Breast epithelium (tissue), 4 donors: ENCODE data around the gene PHTF2. TPM values are rescaled to one million over a fixed set of nuclear protein-coding genes. Genes with fewer than 3 reads are reported as not detected.

ENCODE experiments used
- DNase-seq, 2 donors: peaks; one replicate each; pipeline ENCODE4 v3.0.0-alpha.2; 2019; ENCODE audit warnings: low spot score in 2 of 2
- H3K27ac ChIP-seq, 2 donors: fragments of 200-600 bp; sonication (generic) in 1 of 2; one replicate each; pipeline ENCODE4 v1.5.1; 2016 to 2019; ENCODE audit warnings: mild to moderate bottlenecking in 1 of 2
- H3K27me3 ChIP-seq, 2 donors: fragments of 200-600 bp; sonication (generic) in 1 of 2; one replicate each; pipeline versions ENCODE4 v1.5.1 to v1.6.0; 2017 to 2019; ENCODE audit warnings: control low read depth in 1 of 2, mild to moderate bottlenecking in 1 of 2
- H3K36me3 ChIP-seq: fragments of 200-600 bp; one replicate; pipeline ENCODE4 v1.5.1; 2019
- H3K4me1 ChIP-seq, 2 donors: fragments of 200-600 bp; sonication (generic); one replicate each; pipeline ENCODE4 v1.5.1; 2016 to 2019; ENCODE audit warnings: control low read depth in 1 of 2
- H3K4me3 ChIP-seq, 3 donors: fragments of 200-600 bp; sonication (generic); 1 replicate in 2 of 3; 2 replicates in 1 of 3; pipeline ENCODE4 v1.5.1; 2016 to 2019; ENCODE audit warnings: mild to moderate bottlenecking in 3 of 3, moderate library complexity in 2 of 3
- H3K9me3 ChIP-seq, 2 donors: fragments of 200-600 bp; sonication (generic) in 1 of 2; one replicate each; pipeline ENCODE4 v1.5.1; 2016 to 2019; ENCODE audit warnings: control low read depth in 1 of 2
- CTCF ChIP-seq, 3 donors: fragments of 450-650 bp; IDR thresholded peaks; one replicate each; pipeline ENCODE4 v1.5.1; 2016 to 2017; ENCODE audit warnings: antibody characterized with exemption in 3 of 3, mild to moderate bottlenecking in 3 of 3, moderate library complexity in 3 of 3
- POLR2A ChIP-seq: fragments of 450-650 bp; IDR thresholded peaks from one replicate; pipeline ENCODE4 v1.6.1; 2016; ENCODE audit warnings: antibody characterized with exemption, mild to moderate bottlenecking, moderate library complexity
- POLR2AphosphoS5 ChIP-seq, 3 donors: sonication (generic); formaldehyde crosslinking; IDR thresholded peaks; one replicate each; pipeline ENCODE4 v1.6.1; 2017; ENCODE audit warnings: antibody characterized with exemption in 3 of 3
- intact Hi-C: fragments of 100-400 bp; cut with DNase I; formaldehyde crosslinking; loops from one replicate; pipeline ENCODE4 v1.15.1; 2023; ENCODE audit warnings: low total_unique reads
- total RNA-seq, 3 donors: library from RNA; depleted of rRNA; stranded (reverse); fragments of >200 nt; gene quantifications; one replicate each; pipeline ENCODE4 v1.1.0, GENCODE V29; 2016

PHTF2 gene
- total RNA-seq, 3 donors from 2014 or later = 17.0 to 23.5 (median 19.2) TPM

- H3K36me3 ChIP-seq = no peaks in the 10 kb centered on the region
- TF ChIP-seq CTCF (IDR thresholded peaks at IDR 0.05) (no peak), POLR2AphosphoS5 (IDR thresholded peaks at IDR 0.05) (no peak), POLR2A (no peak)
- H3K27me3 ChIP-seq = no peaks in the 10 kb centered on the region
- no peaks in the 10 kb centered on the region for H3K4me1 ChIP-seq
- no peak overlapping the region for H3K4me3 ChIP-seq
- no peaks in the 10 kb centered on the region for H3K9me3 ChIP-seq
- H3K27ac ChIP-seq = no peak overlapping the region
- intact Hi-C loops = no loop called here
- no peak for DNase-seq
Measured at GRCh38 chr7:77931841-77932240, 133.3 kb downstream of the PHTF2 start.

DNA sequence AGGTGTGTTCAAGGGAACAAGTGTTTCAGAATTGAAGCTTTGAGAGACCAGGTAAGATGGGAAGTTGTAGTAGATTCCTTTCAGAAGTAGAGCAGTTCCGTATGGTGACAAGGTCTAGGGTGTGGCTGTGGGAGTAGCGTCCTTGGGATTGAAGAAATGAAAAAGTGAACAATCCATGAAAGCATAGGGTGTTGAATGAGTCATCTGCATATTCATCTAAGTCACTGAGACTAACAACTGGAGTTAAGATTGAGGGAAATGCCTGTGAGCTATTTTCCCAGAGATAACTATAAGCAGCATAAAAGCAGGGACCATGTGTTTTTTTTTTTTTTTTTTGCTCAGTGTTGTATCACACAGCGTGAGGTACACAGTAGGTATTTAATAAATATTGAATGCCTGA is 134.8 kb downstream of the PHTF2 start:
- TF ChIP-seq CTCF (IDR thresholded peaks at IDR 0.05) = no peak
- no peak for TF ChIP-seq POLR2AphosphoS5 (IDR thresholded peaks at IDR 0.05)
- no peak for TF ChIP-seq POLR2A
- Histone ChIP-seq H3K27ac (no peak overlapping the region), H3K4me3 (no peak overlapping the region), H3K4me1 (no peaks in the 10 kb centered on the region), H3K27me3 (no peaks in the 10 kb centered on the region), H3K36me3 (no peaks in the 10 kb centered on the region), H3K9me3 (no peaks in the 10 kb centered on the region)
- no peak for DNase-seq
- intact Hi-C loops = no loop called here

GRCh38 chr7:77935652-77936348 is 137.2 kb downstream of the PHTF2 start:
- TF ChIP-seq CTCF (IDR thresholded peaks at IDR 0.05) (no peak), POLR2AphosphoS5 (IDR thresholded peaks at IDR 0.05) (no peak), POLR2A (no peak)
- intact Hi-C loops = loop anchor here (2.0 kb wide), 1 partner anchor 23 kb away; no protein-coding TSS in a partner anchor

DNA sequence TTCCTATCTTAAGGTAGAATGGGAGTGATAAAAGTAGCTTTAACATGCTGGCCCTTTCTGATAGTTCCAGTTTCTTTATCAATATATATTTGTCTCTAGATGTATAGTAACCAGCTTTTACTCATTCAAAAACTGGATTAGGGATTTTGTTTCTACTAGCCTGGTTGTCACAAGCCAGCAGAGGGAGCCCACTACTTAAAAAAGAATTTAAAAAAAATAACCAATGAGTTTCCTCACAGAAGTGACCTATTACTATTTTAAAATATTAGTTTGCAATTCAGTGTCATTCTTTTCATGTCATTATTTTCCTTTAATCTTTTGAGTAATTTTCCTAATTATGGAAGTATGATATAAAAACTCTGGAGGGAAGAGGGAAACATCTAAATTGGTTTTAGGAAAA is 142.1 kb downstream of the PHTF2 start:
- no peak for DNase-seq
- intact Hi-C loops = loop anchor here (2.0 kb wide), 1 partner anchor 14 kb away; no protein-coding TSS in a partner anchor
- Histone ChIP-seq H3K9me3 (no peaks in the 10 kb centered on the region), H3K36me3 (no peaks in the 10 kb centered on the region), H3K4me1 (no peaks in the 10 kb centered on the region), H3K27me3 (no peaks in the 10 kb centered on the region), H3K4me3 (no peak overlapping the region), H3K27ac (no peak overlapping the region)
- TF ChIP-seq POLR2A (no peak), CTCF (IDR thresholded peaks at IDR 0.05) (peak in 2 of 3 donors; percentile 23 to 49)

More at GRCh38 chr7:77935652-77936348, 137.2 kb downstream of the PHTF2 start:
- Histone ChIP-seq H3K36me3 (no peaks in the 10 kb centered on the region), H3K4me1 (no peaks in the 10 kb centered on the region), H3K27me3 (no peaks in the 10 kb centered on the region), H3K27ac (no peak overlapping the region), H3K4me3 (no peak overlapping the region), H3K9me3 (no peaks in the 10 kb centered on the region)
- DNase-seq = no peak

DNA sequence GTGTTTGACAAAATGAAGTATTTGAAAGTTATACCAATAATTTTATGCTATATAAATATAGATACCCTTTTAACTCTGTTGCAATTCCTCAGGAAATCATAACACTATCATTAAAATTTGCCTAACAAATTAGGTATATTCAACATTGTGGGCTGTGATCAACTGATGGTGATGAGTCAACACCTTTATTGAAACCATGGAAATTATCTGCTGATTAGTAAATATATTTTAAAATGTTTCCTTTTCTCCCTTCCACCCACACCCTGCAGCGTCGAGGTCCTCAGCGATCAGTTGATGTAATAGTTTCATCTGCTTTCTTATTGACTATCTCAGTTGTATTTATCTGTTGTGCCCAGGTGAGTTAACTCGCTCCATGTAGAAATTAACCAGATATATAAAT is 143.9 kb downstream of the PHTF2 start:
- intact Hi-C loops = no loop called here
- no peak for TF ChIP-seq CTCF (IDR thresholded peaks at IDR 0.05)
- no peak for TF ChIP-seq POLR2A
- no peak for TF ChIP-seq POLR2AphosphoS5 (IDR thresholded peaks at IDR 0.05)
- Histone ChIP-seq H3K27me3 (no peaks in the 10 kb centered on the region), H3K4me1 (no peaks in the 10 kb centered on the region), H3K27ac (no peak overlapping the region), H3K9me3 (no peaks in the 10 kb centered on the region), H3K36me3 (no peaks in the 10 kb centered on the region), H3K4me3 (no peak overlapping the region)
- DNase-seq = no peak
